Measurements from ENCODE around the gene TMEM106C.

The TMEM106C gene

GRCh38 chr12:48007206-48007605 is 43.8 kb downstream of the TMEM106C start:
- no peaks in the 10 kb centered on the region for H3K9me3 ChIP-seq (ENCODE audit: control insufficient read depth, insufficient read depth, low read length)

GRCh38 chr12:48008349-48008748 is 45.0 kb downstream of the TMEM106C start:
- Histone ChIP-seq H3K27ac (ENCODE audit: low read depth, low read length) (no peak overlapping the region), H3K9ac (ENCODE audit: low read depth, low read length) (no peak overlapping the region), H3K9me3 (ENCODE audit: control insufficient read depth, insufficient read depth, low read length) (no peaks in the 10 kb centered on the region), H3K27me3 (ENCODE audit: control insufficient read depth, insufficient read depth, low read length) (peaks cover 100% of the 10 kb centered on the region), H3K4me3 (ENCODE audit: low read depth, low read length) (no peak overlapping the region), H3K4me1 (ENCODE audit: control insufficient read depth, insufficient read depth, low read length) (peaks cover 5% of the 10 kb centered on the region), H3K36me3 (ENCODE audit: control insufficient read depth, insufficient read depth, low read length) (no peaks in the 10 kb centered on the region)

More at GRCh38 chr12:48007206-48007605, 43.8 kb downstream of the TMEM106C start:
- Histone ChIP-seq H3K4me1 (ENCODE audit: control insufficient read depth, insufficient read depth, low read length) (peaks cover 16% of the 10 kb centered on the region), H3K36me3 (ENCODE audit: control insufficient read depth, insufficient read depth, low read length) (no peaks in the 10 kb centered on the region), H3K27ac (ENCODE audit: low read depth, low read length) (no peak overlapping the region), H3K9ac (ENCODE audit: low read depth, low read length) (no peak overlapping the region), H3K27me3 (ENCODE audit: control insufficient read depth, insufficient read depth, low read length) (peaks cover 100% of the 10 kb centered on the region), H3K4me3 (ENCODE audit: low read depth, low read length) (no peak overlapping the region)

GRCh38 chr12:48008950-48009349 is 45.6 kb downstream of the TMEM106C start:
- H3K27me3 ChIP-seq (ENCODE audit: control insufficient read depth, insufficient read depth, low read length) = peaks cover 100% of the 10 kb centered on the region
- H3K27ac ChIP-seq (ENCODE audit: low read depth, low read length) = no peak overlapping the region
- H3K4me3 ChIP-seq (ENCODE audit: low read depth, low read length) = no peak overlapping the region

GRCh38 chr12:48009471-48009870 is 46.1 kb downstream of the TMEM106C start:
- Histone ChIP-seq H3K9me3 (ENCODE audit: control insufficient read depth, insufficient read depth, low read length) (no peaks in the 10 kb centered on the region), H3K4me1 (ENCODE audit: control insufficient read depth, insufficient read depth, low read length) (no peaks in the 10 kb centered on the region), H3K36me3 (ENCODE audit: control insufficient read depth, insufficient read depth, low read length) (no peaks in the 10 kb centered on the region), H3K4me3 (ENCODE audit: low read depth, low read length) (no peak overlapping the region), H3K9ac (ENCODE audit: low read depth, low read length) (no peak overlapping the region), H3K27ac (ENCODE audit: low read depth, low read length) (no peak overlapping the region), H3K27me3 (ENCODE audit: control insufficient read depth, insufficient read depth, low read length) (peaks cover 100% of the 10 kb centered on the region)

More at GRCh38 chr12:48008950-48009349, 45.6 kb downstream of the TMEM106C start:
- Histone ChIP-seq H3K36me3 (ENCODE audit: control insufficient read depth, insufficient read depth, low read length) (no peaks in the 10 kb centered on the region), H3K9me3 (ENCODE audit: control insufficient read depth, insufficient read depth, low read length) (no peaks in the 10 kb centered on the region), H3K9ac (ENCODE audit: low read depth, low read length) (no peak overlapping the region), H3K4me1 (ENCODE audit: control insufficient read depth, insufficient read depth, low read length) (no peaks in the 10 kb centered on the region)

GRCh38 chr12:48010366-48010970 is 47.1 kb downstream of the TMEM106C start:
- Histone ChIP-seq H3K9ac (ENCODE audit: low read depth, low read length) (no peak overlapping the region), H3K27ac (ENCODE audit: low read depth, low read length) (no peak overlapping the region), H3K4me1 (ENCODE audit: control insufficient read depth, insufficient read depth, low read length) (no peaks in the 10 kb centered on the region), H3K9me3 (ENCODE audit: control insufficient read depth, insufficient read depth, low read length) (no peaks in the 10 kb centered on the region), H3K4me3 (ENCODE audit: low read depth, low read length) (no peak overlapping the region), H3K27me3 (ENCODE audit: control insufficient read depth, insufficient read depth, low read length) (peaks cover 100% of the 10 kb centered on the region), H3K36me3 (ENCODE audit: control insufficient read depth, insufficient read depth, low read length) (no peaks in the 10 kb centered on the region)

- Histone ChIP-seq H3K27me3 (ENCODE audit: control insufficient read depth, insufficient read depth, low read length) (peaks cover 100% of the 10 kb centered on the region), H3K9ac (ENCODE audit: low read depth, low read length) (no peak overlapping the region), H3K9me3 (ENCODE audit: control insufficient read depth, insufficient read depth, low read length) (no peaks in the 10 kb centered on the region), H3K36me3 (ENCODE audit: control insufficient read depth, insufficient read depth, low read length) (no peaks in the 10 kb centered on the region), H3K4me1 (ENCODE audit: control insufficient read depth, insufficient read depth, low read length) (no peaks in the 10 kb centered on the region), H3K4me3 (ENCODE audit: low read depth, low read length) (no peak overlapping the region), H3K27ac (ENCODE audit: low read depth, low read length) (no peak overlapping the region)
Observed at GRCh38 chr12:48012070-48012469, 48.7 kb downstream of the TMEM106C start.

- Histone ChIP-seq H3K36me3 (ENCODE audit: control insufficient read depth, insufficient read depth, low read length) (no peaks in the 10 kb centered on the region), H3K9ac (ENCODE audit: low read depth, low read length) (no peak overlapping the region), H3K27ac (ENCODE audit: low read depth, low read length) (no peak overlapping the region), H3K27me3 (ENCODE audit: control insufficient read depth, insufficient read depth, low read length) (peaks cover 100% of the 10 kb centered on the region), H3K4me3 (ENCODE audit: low read depth, low read length) (no peak overlapping the region), H3K4me1 (ENCODE audit: control insufficient read depth, insufficient read depth, low read length) (no peaks in the 10 kb centered on the region), H3K9me3 (ENCODE audit: control insufficient read depth, insufficient read depth, low read length) (no peaks in the 10 kb centered on the region)
Observed at GRCh38 chr12:48013287-48013686, 49.9 kb downstream of the TMEM106C start.

GRCh38 chr12:48015129-48015528 is 51.7 kb downstream of the TMEM106C start:
- H3K36me3 ChIP-seq (ENCODE audit: control insufficient read depth, insufficient read depth, low read length) = no peaks in the 10 kb centered on the region
- H3K27me3 ChIP-seq (ENCODE audit: control insufficient read depth, insufficient read depth, low read length) = peaks cover 100% of the 10 kb centered on the region
- H3K4me3 ChIP-seq (ENCODE audit: low read depth, low read length) = no peak overlapping the region
- H3K9ac ChIP-seq (ENCODE audit: low read depth, low read length) = no peak overlapping the region
- no peaks in the 10 kb centered on the region for H3K9me3 ChIP-seq (ENCODE audit: control insufficient read depth, insufficient read depth, low read length)
- no peak overlapping the region for H3K27ac ChIP-seq (ENCODE audit: low read depth, low read length)
- H3K4me1 ChIP-seq (ENCODE audit: control insufficient read depth, insufficient read depth, low read length) = no peaks in the 10 kb centered on the region

GRCh38 chr12:48015954-48016353 is 52.6 kb downstream of the TMEM106C start:
- H3K9ac ChIP-seq (ENCODE audit: low read depth, low read length) = no peak overlapping the region
- no peak overlapping the region for H3K4me3 ChIP-seq (ENCODE audit: low read depth, low read length)
- H3K27ac ChIP-seq (ENCODE audit: low read depth, low read length) = no peak overlapping the region
- no peaks in the 10 kb centered on the region for H3K4me1 ChIP-seq (ENCODE audit: control insufficient read depth, insufficient read depth, low read length)
- peaks cover 100% of the 10 kb centered on the region for H3K27me3 ChIP-seq (ENCODE audit: control insufficient read depth, insufficient read depth, low read length)
- no peaks in the 10 kb centered on the region for H3K9me3 ChIP-seq (ENCODE audit: control insufficient read depth, insufficient read depth, low read length)
- H3K36me3 ChIP-seq (ENCODE audit: control insufficient read depth, insufficient read depth, low read length) = no peaks in the 10 kb centered on the region

- Histone ChIP-seq H3K9ac (ENCODE audit: low read depth, low read length) (no peak overlapping the region), H3K27me3 (ENCODE audit: control insufficient read depth, insufficient read depth, low read length) (peaks cover 100% of the 10 kb centered on the region), H3K36me3 (ENCODE audit: control insufficient read depth, insufficient read depth, low read length) (no peaks in the 10 kb centered on the region), H3K9me3 (ENCODE audit: control insufficient read depth, insufficient read depth, low read length) (no peaks in the 10 kb centered on the region), H3K27ac (ENCODE audit: low read depth, low read length) (no peak overlapping the region), H3K4me3 (ENCODE audit: low read depth, low read length) (no peak overlapping the region), H3K4me1 (ENCODE audit: control insufficient read depth, insufficient read depth, low read length) (0 out of 2 replicates have a peak, but pooled peaks cover 4% of the 10 kb centered on the region)
Observed at GRCh38 chr12:48016373-48017020, 53.1 kb downstream of the TMEM106C start.

- H3K9ac ChIP-seq (ENCODE audit: low read depth, low read length) = no peak overlapping the region
- peaks cover 98% of the 10 kb centered on the region for H3K27me3 ChIP-seq (ENCODE audit: control insufficient read depth, insufficient read depth, low read length)
Observed at GRCh38 chr12:48017496-48017895, 54.1 kb downstream of the TMEM106C start.

More at GRCh38 chr12:48017496-48017895, 54.1 kb downstream of the TMEM106C start:
- Histone ChIP-seq H3K27ac (ENCODE audit: low read depth, low read length) (no peak overlapping the region), H3K4me3 (ENCODE audit: low read depth, low read length) (no peak overlapping the region), H3K9me3 (ENCODE audit: control insufficient read depth, insufficient read depth, low read length) (no peaks in the 10 kb centered on the region), H3K4me1 (ENCODE audit: control insufficient read depth, insufficient read depth, low read length) (peaks cover 9% of the 10 kb centered on the region), H3K36me3 (ENCODE audit: control insufficient read depth, insufficient read depth, low read length) (no peaks in the 10 kb centered on the region)
